H9 (cell line): ENCODE results near the gene COPZ2. TPM values are rescaled to one million over a fixed set of nuclear protein-coding genes. Genes with fewer than 3 reads are reported as not detected.

ENCODE experiments used
- DNase-seq: peaks from one replicate; pipeline ENCODE4 v3.0.0-alpha.2; 2017
- H2AFZ ChIP-seq: one replicate; pipeline ENCODE4 v1.6.1; 2013; ENCODE audit warnings: mild to moderate bottlenecking, low read length, control low read depth, moderate library complexity
- H2AK5ac ChIP-seq: 2 replicates; pipeline ENCODE4 v1.6.1; 2013; ENCODE audit warnings: low read length, control low read depth, mixed read lengths; ENCODE audit not compliant: insufficient read length
- H2BK120ac ChIP-seq: one replicate; pipeline ENCODE4 v1.6.1; 2013; ENCODE audit warnings: low read depth, mild to moderate bottlenecking, low read length, control low read depth, inconsistent platforms; ENCODE audit not compliant: poor library complexity, severe bottlenecking
- H2BK12ac ChIP-seq: 2 replicates; pipeline ENCODE4 v1.6.1; 2013; ENCODE audit warnings: low read length, control low read depth, mixed read lengths, low read depth; ENCODE audit not compliant: insufficient read length
- H2BK15ac ChIP-seq: 2 replicates; pipeline ENCODE4 v1.6.1; 2013; ENCODE audit warnings: low read depth, low read length, control low read depth
- H2BK20ac ChIP-seq: one replicate; pipeline ENCODE4 v1.6.1; 2013; ENCODE audit warnings: low read depth, mild to moderate bottlenecking, low read length, control low read depth, inconsistent platforms; ENCODE audit not compliant: poor library complexity, severe bottlenecking
- H2BK5ac ChIP-seq: 2 replicates; pipeline ENCODE4 v1.6.1; 2013; ENCODE audit warnings: low read length, control low read depth, mixed read lengths; ENCODE audit not compliant: insufficient read length
- H3K14ac ChIP-seq: 2 replicates; pipeline ENCODE4 v1.6.1; 2013; ENCODE audit warnings: low read length, control low read depth; ENCODE audit not compliant: insufficient read depth
- H3K18ac ChIP-seq: 2 replicates; pipeline ENCODE4 v1.6.1; 2013; ENCODE audit warnings: low read depth, mild to moderate bottlenecking, mixed read lengths, low read length, control low read depth; ENCODE audit not compliant: insufficient read length
- H3K23ac ChIP-seq: 2 replicates; pipeline ENCODE4 v1.6.1; 2013; ENCODE audit warnings: low read length, control low read depth, mixed read lengths, low read depth; ENCODE audit not compliant: insufficient read length
- H3K23me2 ChIP-seq: 2 replicates; pipeline ENCODE4 v1.6.1; 2013; ENCODE audit warnings: low read depth, mild to moderate bottlenecking, mixed read lengths, low read length, control low read depth; ENCODE audit not compliant: insufficient read length, poor library complexity, severe bottlenecking
- H3K27ac ChIP-seq: 2 replicates; pipeline ENCODE4 v1.5.1; 2013; ENCODE audit warnings: low read length, control low read depth, mixed read lengths, low read depth; ENCODE audit not compliant: insufficient read length
- H3K27me3 ChIP-seq: 2 replicates; pipeline ENCODE4 v1.6.1; 2013; ENCODE audit warnings: low read length, control low read depth, inconsistent platforms; ENCODE audit not compliant: insufficient read depth
- H3K4ac ChIP-seq: 2 replicates; pipeline ENCODE4 v1.6.1; 2013; ENCODE audit warnings: low read depth, mild to moderate bottlenecking, control low read depth, inconsistent platforms, low read length, moderate library complexity
- H3K4me1 ChIP-seq: 2 replicates; pipeline ENCODE4 v1.6.1; 2013; ENCODE audit warnings: low read length, control low read depth, inconsistent platforms; ENCODE audit not compliant: insufficient read depth
- H3K4me2 ChIP-seq: 2 replicates; pipeline ENCODE4 v1.6.1; 2013; ENCODE audit warnings: low read length, control low read depth, mixed read lengths; ENCODE audit not compliant: insufficient read length, insufficient read depth
- H3K56ac ChIP-seq: 2 replicates; pipeline ENCODE4 v1.6.1; 2013; ENCODE audit warnings: low read depth, mild to moderate bottlenecking, mixed read lengths, low read length, control low read depth; ENCODE audit not compliant: insufficient read length
- H3K79me1 ChIP-seq: 2 replicates; pipeline ENCODE4 v1.6.1; 2013; ENCODE audit warnings: low read depth, mild to moderate bottlenecking, moderate library complexity, low read length, control low read depth, inconsistent platforms; ENCODE audit not compliant: insufficient read depth, poor library complexity, severe bottlenecking
- H3K79me2 ChIP-seq: 2 replicates; pipeline ENCODE4 v1.6.1; 2013; ENCODE audit warnings: low read length, control low read depth, inconsistent platforms; ENCODE audit not compliant: insufficient read depth
- H3K9ac ChIP-seq: 2 replicates; pipeline ENCODE4 v1.6.1; 2013; ENCODE audit warnings: low read length, control low read depth, mixed read lengths; ENCODE audit not compliant: insufficient read length; ENCODE audit errors: extremely low read depth
- H3K9me3 ChIP-seq: one replicate; pipeline ENCODE4 v1.6.1; 2013; ENCODE audit warnings: low read depth, low read length, inconsistent platforms; ENCODE audit not compliant: control insufficient read depth
- H3T11ph ChIP-seq: one replicate; pipeline ENCODE4 v1.6.1; 2013; ENCODE audit warnings: mild to moderate bottlenecking, low read length, control low read depth, inconsistent platforms
- H4K20me1 ChIP-seq: one replicate; pipeline ENCODE4 v1.6.1; 2013; ENCODE audit not compliant: control insufficient read depth, insufficient read length, insufficient read depth
- H4K5ac ChIP-seq: 2 replicates; pipeline ENCODE4 v1.6.1; 2013; ENCODE audit warnings: low read depth, mild to moderate bottlenecking, mixed read lengths, low read length, control low read depth; ENCODE audit not compliant: insufficient read length
- H4K8ac ChIP-seq: replicated peaks from 2 replicates; pipeline ENCODE4 v1.6.1; 2013; ENCODE audit warnings: low read length, control low read depth, mixed read lengths, low read depth; ENCODE audit not compliant: insufficient read length
- H4K91ac ChIP-seq: 2 replicates; pipeline ENCODE4 v1.6.1; 2013; ENCODE audit warnings: low read depth, mild to moderate bottlenecking, moderate library complexity, mixed read lengths, low read length, control low read depth; ENCODE audit not compliant: insufficient read length
- H3K27ac Mint-ChIP-seq, 3 experiments: 2 replicates in 2 of 3; 3 replicates in 1 of 3; pipeline ENCODE4 v1.8.0; 2020 to 2021; ENCODE audit warnings: mixed read lengths in 3 of 3, mild to moderate bottlenecking in 1 of 3, moderate library complexity in 1 of 3
- H3K27me3 Mint-ChIP-seq: 2 replicates; pipeline ENCODE4 v1.8.0; 2021; ENCODE audit warnings: low read depth, mild to moderate bottlenecking, moderate library complexity, mixed read lengths
- H3K36me3 Mint-ChIP-seq, 3 experiments: 2 replicates in 2 of 3; 3 replicates in 1 of 3; pipeline ENCODE4 v1.8.0; 2020 to 2021; ENCODE audit warnings: low read depth in 3 of 3, mixed read lengths in 3 of 3; ENCODE audit not compliant: insufficient read depth in 1 of 3
- H3K4me1 Mint-ChIP-seq, 2 experiments: 2 replicates each; pipeline ENCODE4 v1.8.0; 2020; ENCODE audit warnings: mixed read lengths in 2 of 2
- H3K4me3 Mint-ChIP-seq, 2 experiments: 2 replicates in 1 of 2; 3 replicates in 1 of 2; pipeline ENCODE4 v1.8.0; 2020 to 2021; ENCODE audit warnings: mild to moderate bottlenecking in 2 of 2, mixed read lengths in 2 of 2, moderate library complexity in 1 of 2
- H3K9me3 Mint-ChIP-seq, 2 experiments: 2 replicates in 1 of 2; 3 replicates in 1 of 2; pipeline ENCODE4 v1.8.0; 2020; ENCODE audit warnings: mild to moderate bottlenecking in 2 of 2, mixed read lengths in 2 of 2, moderate library complexity in 1 of 2
- CTCF ChIP-seq: fragments of 200-600 bp; sonication (generic); conservative IDR thresholded peaks from 3 replicates; pipeline ENCODE4 v1.8.0; 2021; ENCODE audit warnings: antibody characterized with exemption, mild to moderate bottlenecking
- WGBS: extraction: QIAGEN DNeasy Blood & Tissue Kit; methylation state at CpG from one replicate; pipeline ENCODE4 v1.1.7; 2013; ENCODE audit warnings: missing lambda C conversion rate, low lambda C conversion rate, mixed read lengths; ENCODE audit not compliant: insufficient read length; ENCODE audit errors: extremely low coverage; 5-methylcytosine and 5-hydroxymethylcytosine counted together
- total RNA-seq: library from RNA; stranded (reverse); gene quantifications from 2 replicates; pipeline ENCODE4 v1.2.1, GENCODE V29; 2021

The COPZ2 gene
- total RNA-seq, 1 experiment from 2014 or later, result 0.68 TPM

DNA sequence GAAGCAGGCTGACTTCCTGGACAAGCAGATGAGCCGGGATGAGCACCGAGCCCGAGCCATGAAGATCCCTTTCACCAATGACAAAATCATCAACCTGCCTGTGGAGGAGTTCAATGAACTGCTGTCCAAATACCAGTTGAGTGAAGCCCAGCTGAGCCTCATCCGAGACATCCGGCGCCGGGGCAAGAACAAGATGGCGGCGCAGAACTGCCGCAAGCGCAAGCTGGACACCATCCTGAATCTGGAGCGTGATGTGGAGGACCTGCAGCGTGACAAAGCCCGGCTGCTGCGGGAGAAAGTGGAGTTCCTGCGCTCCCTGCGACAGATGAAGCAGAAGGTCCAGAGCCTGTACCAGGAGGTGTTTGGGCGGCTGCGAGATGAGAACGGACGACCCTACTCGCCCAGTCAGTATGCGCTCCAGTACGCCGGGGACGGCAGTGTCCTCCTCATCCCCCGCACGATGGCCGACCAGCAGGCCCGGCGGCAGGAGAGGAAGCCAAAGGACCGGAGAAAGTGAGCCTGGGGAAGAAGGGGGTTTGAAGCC, 21.6 kb upstream of the COPZ2 start:
- Histone ChIP-seq H2BK5ac (no peak overlapping the region), H2AFZ (no peak overlapping the region), H2BK15ac (no peak overlapping the region), H2BK12ac (no peak overlapping the region), H3K4ac (no peak overlapping the region), H4K20me1 (no peaks in the 10 kb centered on the region), H2BK120ac (no peak overlapping the region), H2AK5ac (no peak overlapping the region), H3K23ac (no peak overlapping the region), H3K56ac (no peak overlapping the region), H3K9ac (no peak overlapping the region), H4K5ac (no peak overlapping the region), H3K9me3 (no peaks in the 10 kb centered on the region), H3K79me2 (peaks cover 8% of the 10 kb centered on the region; the same call in 1 of the 2 replicates), H4K8ac (no peak overlapping the region), H3T11ph (no peak overlapping the region), H3K27ac (no peak overlapping the region), H3K27me3 (no peaks in the 10 kb centered on the region), H3K79me1 (peaks cover 4% of the 10 kb centered on the region), H3K4me2 (no peak overlapping the region), H3K23me2 (peaks cover 8% of the 10 kb centered on the region), H2BK20ac (no peak overlapping the region), H4K91ac (no peak overlapping the region), H3K18ac (no peak overlapping the region), H3K4me1 (no peaks in the 10 kb centered on the region; the same call in 1 of the 2 replicates), H3K14ac (no peak overlapping the region)
- H3K4me3 Mint-ChIP-seq, result peak overlapping the region in 1 of 2 experiments; percentile 31; a peak in 1 of 5 replicates
- no peak for DNase-seq
- H3K27me3 Mint-ChIP-seq, result no peaks in the 10 kb centered on the region; the same call in 1 of the 2 replicates
- peaks cover 31 to 45% of the 10 kb centered on the region in 2 experiments for H3K4me1 Mint-ChIP-seq
- WGBS, result no CpG with 5 or more reads among the region's 32 CpGs
- H3K9me3 Mint-ChIP-seq, result no peaks in the 10 kb centered on the region; a peak in 2 of 5 replicates
- H3K36me3 Mint-ChIP-seq, result peaks cover 64 to 81% (median 75%) of the 10 kb centered on the region in 3 experiments
- H3K27ac Mint-ChIP-seq, result peak overlapping the region in 2 of 3 experiments; percentile 73 to 92; a peak in 4 of 7 replicates
- no peak for TF ChIP-seq CTCF
